K562 (cell line): ENCODE results near the gene TAAR9. TPM values are rescaled to one million over a fixed set of nuclear protein-coding genes. Genes with fewer than 3 reads are reported as not detected.

Experiments used
- ATAC-seq: fragments of 200-7000 bp; cut with Tn5 transposase; 3 replicates; pipeline ENCODE4 v1.9.1; 2020; ENCODE audit warnings: moderate library complexity
- Bru-seq: library from RNA; stranded (reverse); fragments of 400-500 nt; gene quantifications from one replicate; lab custom pipeline; 2021; lab: Mats Ljungman, UMichigan
- BruChase-seq, 2 experiments: library from RNA; stranded (reverse); fragments of 400-500 nt; gene quantifications; one replicate each; lab custom pipeline; 2021; lab: Mats Ljungman, UMichigan
- BruUV-seq: library from RNA; stranded (reverse); fragments of 400-500 nt; replicated peaks from 2 replicates; lab custom pipeline; 2021; lab: Mats Ljungman, UMichigan
- CTCF ChIA-PET: fragments of 300-600 bp; formaldehyde crosslinking; extraction: SDS; loops from one replicate; lab custom pipeline; 2021; ENCODE audit warnings: low intra/inter-chr PET ratio; lab: Yijun Ruan, JAX
- POLR2A ChIA-PET: fragments of 300-600, 350-650 bp; sonication (Branson Sonifier 250); formaldehyde crosslinking; extraction: SDS; loops from one replicate; lab custom pipeline; 2021; ENCODE audit warnings: antibody characterized with exemption, inconsistent platforms; lab: Yijun Ruan, JAX
- DNase-seq, 4 experiments: peaks; one replicate each; pipeline versions ENCODE4 v3.0.0 to v3.0.0-alpha.2; 2011 to 2018; ENCODE audit warnings: low spot score in 3 of 4, mixed read lengths in 3 of 4; ENCODE audit errors: extremely low read depth in 1 of 4
- FAIRE-seq: peaks from 2 replicates; lab custom pipeline; 2011; peaks lifted over from hg19 to GRCh38; lab: Jason Lieb, UNC
- H2AFZ ChIP-seq: 2 replicates; pipeline ENCODE4 v1.6.0; 2011; ENCODE audit warnings: low read depth, low read length, control low read depth, inconsistent platforms
- H3K27ac ChIP-seq: fragments of 200-600 bp; 3 replicates; pipeline ENCODE4 v1.8.0; 2011; ENCODE audit warnings: low read depth, mild to moderate bottlenecking, control low read depth, inconsistent platforms, low read length, moderate library complexity, mixed read lengths; ENCODE audit errors: extremely low read depth
- H3K27me3 ChIP-seq, 2 experiments: fragments of 300-600 bp in 1 of 2; 2 replicates in 1 of 2; 3 replicates in 1 of 2; pipeline versions ENCODE4 v1.6.0 to v1.8.0; 2011; ENCODE audit warnings: inconsistent platforms in 2 of 2, low read length in 2 of 2, mild to moderate bottlenecking in 1 of 2, mixed read lengths in 1 of 2, moderate library complexity in 1 of 2; ENCODE audit not compliant: control insufficient read depth in 2 of 2, insufficient read depth in 2 of 2
- H3K36me3 ChIP-seq: fragments of 300-600 bp; 3 replicates; pipeline ENCODE4 v1.8.0; 2011; ENCODE audit warnings: mild to moderate bottlenecking, low read length, inconsistent platforms; ENCODE audit not compliant: control insufficient read depth, insufficient read depth
- H3K4me1 ChIP-seq, 2 experiments: fragments of 200-600 bp in 1 of 2; replicated peaks in 1 of 2; 2 replicates in 1 of 2; 3 replicates in 1 of 2; pipeline versions ENCODE4 v1.5.1 to v1.8.0; 2011; ENCODE audit warnings: inconsistent platforms in 2 of 2, low read length in 2 of 2, mild to moderate bottlenecking in 1 of 2, mixed read lengths in 1 of 2, moderate library complexity in 1 of 2; ENCODE audit not compliant: control insufficient read depth in 2 of 2, insufficient read depth in 2 of 2
- H3K4me2 ChIP-seq: 2 replicates; pipeline ENCODE4 v1.6.1; 2011; ENCODE audit warnings: low read length, control low read depth, inconsistent platforms, mixed read lengths; ENCODE audit not compliant: insufficient read depth
- H3K4me3 ChIP-seq: fragments of 200-600 bp; sonication (generic), shearing (Covaris generic); 2 replicates; pipeline ENCODE4 v1.5.1; 2016; ENCODE audit warnings: control low read depth, inconsistent platforms
- H3K79me2 ChIP-seq: fragments of 200-600 bp; 3 replicates; pipeline ENCODE4 v1.8.0; 2011; ENCODE audit warnings: low read length, inconsistent platforms; ENCODE audit not compliant: control insufficient read depth, insufficient read depth
- H3K9ac ChIP-seq, 2 experiments: 2 replicates each; pipeline versions ENCODE4 v1.6.0 to v1.6.1; 2011; ENCODE audit warnings: low read depth in 2 of 2, low read length in 2 of 2, control low read depth in 1 of 2, inconsistent platforms in 1 of 2, mild to moderate bottlenecking in 1 of 2, mixed read lengths in 1 of 2; ENCODE audit not compliant: insufficient read depth in 1 of 2
- H3K9me1 ChIP-seq: one replicate; pipeline ENCODE4 v1.6.0; 2011; ENCODE audit warnings: inconsistent platforms, mild to moderate bottlenecking, low read length, moderate library complexity; ENCODE audit not compliant: control insufficient read depth, insufficient read depth
- H3K9me3 ChIP-seq: replicated peaks from 2 replicates; pipeline ENCODE4 v1.5.1; 2011; ENCODE audit warnings: low read depth, low read length, inconsistent platforms; ENCODE audit not compliant: control insufficient read depth, insufficient read depth
- H4K20me1 ChIP-seq: replicated peaks from 2 replicates; pipeline ENCODE4 v1.6.1; 2011; ENCODE audit warnings: low read length, inconsistent platforms, mixed read lengths; ENCODE audit not compliant: control insufficient read depth, insufficient read depth
- ATF1 ChIP-seq, 2 experiments: fragments of 450-650 bp in 1 of 2; IDR thresholded peaks; 2 replicates each; pipeline ENCODE4 v1.6.1; 2016; ENCODE audit warnings: missing compliant biosample characterization in 1 of 2, missing genetic modification characterization in 1 of 2
- ETV5 ChIP-seq: sonication (generic); formaldehyde crosslinking; IDR thresholded peaks from 2 replicates; pipeline ENCODE4 v1.4.0; 2020; ENCODE audit warnings: low read depth, mild to moderate bottlenecking, missing genetic modification reagents
- FOSL1 ChIP-seq: fragments of 200-800 bp; sonication (Bioruptor generic); conservative IDR thresholded peaks from 2 replicates; pipeline ENCODE4 v1.6.1; 2016; ENCODE audit warnings: missing genetic modification characterization, missing compliant biosample characterization
- HMGN3 ChIP-seq: IDR thresholded peaks from 2 replicates; pipeline ENCODE4 v1.6.1; 2011; ENCODE audit warnings: borderline replicate concordance, low read depth, mild to moderate bottlenecking, mixed read lengths, low read length; ENCODE audit not compliant: insufficient read length; ENCODE audit errors: extremely low read depth
- LARP7 ChIP-seq: fragments of 450-650 bp; IDR thresholded peaks from 2 replicates; pipeline ENCODE4 v1.6.1; 2016
- PPARD ChIP-seq: fragments of 250-450 bp; sonication (Bioruptor Pico); IDR thresholded peaks from 2 replicates; pipeline ENCODE4 v1.8.0; 2022; ENCODE audit warnings: inconsistent platforms, mild to moderate bottlenecking, moderate library complexity
- RNF2 ChIP-seq: sonication (generic); IDR thresholded peaks from 2 replicates; pipeline ENCODE4 v1.6.1; 2016
- SMAD3 ChIP-seq: fragments of 450-650 bp; formaldehyde crosslinking; conservative IDR thresholded peaks from 2 replicates; pipeline ENCODE4 v1.4.0; 2020; ENCODE audit warnings: mild to moderate bottlenecking
- ZBTB1 ChIP-seq: sonication (generic); formaldehyde crosslinking; IDR thresholded peaks from 2 replicates; pipeline ENCODE4 v1.8.1; 2023; ENCODE audit warnings: missing genetic modification reagents, low read depth, mild to moderate bottlenecking, borderline replicate concordance
- ZBTB49 ChIP-seq: sonication (generic); formaldehyde crosslinking; IDR thresholded peaks from 2 replicates; pipeline ENCODE4 v1.8.0; 2022; ENCODE audit warnings: missing genetic modification reagents, mild to moderate bottlenecking, borderline replicate concordance
- ZNF408 ChIP-seq: fragments of 250-450 bp; sonication (Bioruptor Pico); IDR thresholded peaks from 2 replicates; pipeline ENCODE4 v1.4.0; 2020; ENCODE audit warnings: low read depth, mild to moderate bottlenecking, moderate library complexity
- ZNF586 ChIP-seq: fragments of 450-650 bp; formaldehyde crosslinking; conservative IDR thresholded peaks from 2 replicates; pipeline ENCODE4 v1.4.0; 2020; ENCODE audit warnings: mild to moderate bottlenecking, moderate library complexity
- WGBS: fragments of 100-300 bp; shearing (Covaris generic); methylation state at CpG from one replicate; pipeline ENCODE4 v1.1.6; 2016; ENCODE audit warnings: low coverage, mixed read lengths; ENCODE audit not compliant: insufficient coverage; ENCODE audit errors: missing lambda C conversion rate; 5-methylcytosine and 5-hydroxymethylcytosine counted together
- in situ Hi-C: fragments of 300-500 bp; cut with MboI; formaldehyde crosslinking; loops from 4 replicates; pipeline ENCODE4 v1.15.0; 2018; ENCODE audit warnings: inconsistent platforms, mixed read lengths
- intact Hi-C: fragments of 100-400 bp; cut with micrococcal nuclease; formaldehyde crosslinking; loops from 2 replicates; pipeline ENCODE4 v1.14.2; 2022
- long read RNA-seq, 3 experiments: library from polyadenylated mRNA in 2 of 3; library from RNA in 1 of 3; unstranded in 2 of 3; stranded (forward) in 1 of 3; transcript quantifications; one replicate each; pipeline ENCODE4 v2.0.0, GENCODE V29; 2019 to 2022
- polyA minus RNA-seq, 3 experiments: library from RNA; depleted of rRNA, polyadenylated mRNA; stranded (reverse); fragments of >200 nt; gene quantifications; 2 replicates each; pipeline ENCODE4 v1.2.3, GENCODE V29; 2011
- polyA plus RNA-seq, 8 experiments: library from polyadenylated mRNA; depleted of rRNA in 4 of 8; stranded (reverse) in 5 of 8; unstranded in 3 of 8; fragments of >200 nt; fragmentation: Nextera tagmentation in 2 of 8; fragmentation: Illumina TruSeq in 1 of 8; extraction: Ambion mirVana in 2 of 8; extraction: Trizol in 1 of 8; gene quantifications; 2 replicates each; pipeline versions ENCODE4 v1.2.1 to v1.2.3, GENCODE V29; 2011 to 2014; ENCODE audit warnings: inconsistent platforms in 1 of 8, missing spikeins in 1 of 8
- total RNA-seq, 7 experiments: library from RNA; depleted of rRNA in 6 of 7; stranded (reverse); fragments of >200 nt in 6 of 7; fragmentation: Illumina TruSeq in 2 of 7; extraction: Trizol in 2 of 7; gene quantifications; 2 replicates each; pipeline versions ENCODE4 v1.2.1 to v1.2.3, GENCODE V29; 2011 to 2021; ENCODE audit warnings: low replicate concordance in 1 of 7
- TF ChIP-seq, protein P1 (sequence below): IDR thresholded peaks from 2 replicates; pipeline ENCODE4 v1.6.1; 2011; ENCODE audit not compliant: insufficient read length; ENCODE audit errors: extremely low read depth
- TF ChIP-seq, protein P2 (sequence below): IDR thresholded peaks from 2 replicates; pipeline ENCODE4 v1.6.1; 2016; ENCODE audit warnings: missing genetic modification characterization, missing compliant biosample characterization

The TAAR9 gene, protein sequence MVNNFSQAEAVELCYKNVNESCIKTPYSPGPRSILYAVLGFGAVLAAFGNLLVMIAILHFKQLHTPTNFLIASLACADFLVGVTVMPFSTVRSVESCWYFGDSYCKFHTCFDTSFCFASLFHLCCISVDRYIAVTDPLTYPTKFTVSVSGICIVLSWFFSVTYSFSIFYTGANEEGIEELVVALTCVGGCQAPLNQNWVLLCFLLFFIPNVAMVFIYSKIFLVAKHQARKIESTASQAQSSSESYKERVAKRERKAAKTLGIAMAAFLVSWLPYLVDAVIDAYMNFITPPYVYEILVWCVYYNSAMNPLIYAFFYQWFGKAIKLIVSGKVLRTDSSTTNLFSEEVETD
- not detected in 2 replicates for total RNA-seq (2011; cell fraction: chromatin; rRNA removed; ENCODE audit: low replicate concordance)
- total RNA-seq (2011; cell fraction: nucleolus; rRNA removed), result not detected in 2 replicates
- total RNA-seq (2011; cell fraction: nucleoplasm; rRNA removed), result not detected in 2 replicates
- total RNA-seq (2014; rRNA removed), result not detected in 2 replicates
- total RNA-seq (2014; rRNA removed; fragmentation: Illumina TruSeq; extraction: Trizol), result not detected in 2 replicates
- total RNA-seq (2015; rRNA removed; fragmentation: Illumina TruSeq; extraction: Trizol), result not detected in 2 replicates
- total RNA-seq (2021), result not detected in 2 replicates
- not detected in 2 replicates for polyA plus RNA-seq (2011; rRNA removed)
- not detected in 2 replicates for polyA plus RNA-seq (2011; cell fraction: cytosol; rRNA removed)
- not detected in 2 replicates for polyA plus RNA-seq (2011; cell fraction: nucleus; rRNA removed)
- not detected in 2 replicates for polyA plus RNA-seq (2012)
- polyA plus RNA-seq (2014; fragmentation: Illumina TruSeq; extraction: Trizol), result not detected in 2 replicates
- polyA plus RNA-seq (2014; fragmentation: Nextera tagmentation; extraction: Ambion mirVana), result not detected
- not detected in 2 replicates for polyA plus RNA-seq (2014; rRNA removed)
- polyA minus RNA-seq (2011; rRNA and poly(A)+ RNA removed), result not detected in 2 replicates
- polyA minus RNA-seq (2011; cell fraction: cytosol; rRNA and poly(A)+ RNA removed), result not detected in 2 replicates
- polyA minus RNA-seq (2011; cell fraction: nucleus; rRNA and poly(A)+ RNA removed), result not detected in 2 replicates
- Bru-seq, nascent RNA, result not detected
- BruChase-seq, experiment 1, labeled RNA remaining after a 2-hour chase, result not detected
- not detected for BruChase-seq, experiment 2, labeled RNA remaining after a 6-hour chase
- long read RNA-seq, experiment 1, result 0 reads
- long read RNA-seq, experiment 2, result 0 reads
- long read RNA-seq, experiment 3, result 0 reads

GRCh38 chr6:132537977-132538376 is at the start of gene TAAR9:
TAAR9 (plus strand) TSS chr6:132538277; CDS start chr6:132538290, 13 bp downstream.
- Histone ChIP-seq H3K4me1 (no peaks in the 10 kb centered on the region), H3K36me3 (no peaks in the 10 kb centered on the region), H3K4me3 (no peak within 1 kb of the TSS), H3K9me1 (no peaks in the 10 kb centered on the region), H3K4me2 (no peak within 1 kb of the TSS), H3K27me3 (no peaks in the 10 kb centered on the region; a peak in 1 of 5 replicates), H4K20me1 (no peaks in the 10 kb centered on the region), H2AFZ (no peak within 1 kb of the TSS), H3K79me2 (no peaks in the 10 kb centered on the region), H3K27ac (no peak within 1 kb of the TSS), H3K9me3 (no peaks in the 10 kb centered on the region), H3K9ac (no peak within 1 kb of the TSS)
- no peak for ATAC-seq
- no peak for DNase-seq
- FAIRE-seq, result no peak
- POLR2A ChIA-PET, result interaction anchor here (0.6 to 1.2 kb wide), 2 partner anchors 122 to 276 kb away, joined by 3 to 4 read pairs; no protein-coding TSS in a partner anchor
- no TSS peak for BruUV-seq
- CTCF ChIA-PET, result no interaction called here
- in situ Hi-C loops, result loop anchor here (25.0 kb wide), 2 partner anchors 224 to 999 kb away; partner anchors contain the start of gene VNN2
- WGBS, result under 1% methylated on average over 4 of the region's 4 CpGs
- intact Hi-C loops, result no loop called here
- TF ChIP-seq ZBTB1 (CRISPR knock-in tag), result no peak
- no peak for TF ChIP-seq HMGN3
- no peak for TF ChIP-seq ETV5 (CRISPR knock-in tag)
- TF ChIP-seq SMAD3, result no peak
- TF ChIP-seq ZNF408 (CRISPR knock-in tag), result no peak
- no peak for TF ChIP-seq ATF1 (CRISPR knock-in tag; IDR thresholded peaks at IDR 0.05)
- no peak for TF ChIP-seq ATF1 (tag; IDR thresholded peaks at IDR 0.05)
- TF ChIP-seq ZNF586 (CRISPR knock-in tag), result no peak
- TF ChIP-seq RNF2, result no peak
- TF ChIP-seq ZBTB49 (CRISPR knock-in tag), result no peak
- TF ChIP-seq, protein P1, sequence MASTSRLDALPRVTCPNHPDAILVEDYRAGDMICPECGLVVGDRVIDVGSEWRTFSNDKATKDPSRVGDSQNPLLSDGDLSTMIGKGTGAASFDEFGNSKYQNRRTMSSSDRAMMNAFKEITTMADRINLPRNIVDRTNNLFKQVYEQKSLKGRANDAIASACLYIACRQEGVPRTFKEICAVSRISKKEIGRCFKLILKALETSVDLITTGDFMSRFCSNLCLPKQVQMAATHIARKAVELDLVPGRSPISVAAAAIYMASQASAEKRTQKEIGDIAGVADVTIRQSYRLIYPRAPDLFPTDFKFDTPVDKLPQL, result no peak
- no peak for TF ChIP-seq FOSL1 (tag)
- TF ChIP-seq LARP7, result no peak
- TF ChIP-seq, protein P2, sequence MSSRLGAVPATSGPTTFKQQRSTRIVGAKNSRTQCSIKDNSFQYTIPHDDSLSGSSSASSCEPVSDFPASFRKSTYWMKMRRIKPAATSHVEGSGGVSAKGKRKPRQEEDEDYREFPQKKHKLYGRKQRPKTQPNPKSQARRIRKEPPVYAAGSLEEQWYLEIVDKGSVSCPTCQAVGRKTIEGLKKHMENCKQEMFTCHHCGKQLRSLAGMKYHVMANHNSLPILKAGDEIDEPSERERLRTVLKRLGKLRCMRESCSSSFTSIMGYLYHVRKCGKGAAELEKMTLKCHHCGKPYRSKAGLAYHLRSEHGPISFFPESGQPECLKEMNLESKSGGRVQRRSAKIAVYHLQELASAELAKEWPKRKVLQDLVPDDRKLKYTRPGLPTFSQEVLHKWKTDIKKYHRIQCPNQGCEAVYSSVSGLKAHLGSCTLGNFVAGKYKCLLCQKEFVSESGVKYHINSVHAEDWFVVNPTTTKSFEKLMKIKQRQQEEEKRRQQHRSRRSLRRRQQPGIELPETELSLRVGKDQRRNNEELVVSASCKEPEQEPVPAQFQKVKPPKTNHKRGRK, result no peak
- TF ChIP-seq PPARD, result no peak
